B cell (primary cell): ENCODE results near the gene SRRM5. TPM values are rescaled to one million over a fixed set of nuclear protein-coding genes. Genes with fewer than 3 reads are reported as not detected.

Source experiments
- ATAC-seq: fragments of 200-7000 bp; cut with Tn5 transposase; one replicate; pipeline ENCODE4 v1.10.0; 2021; ENCODE audit warnings: low read depth, mild to moderate bottlenecking, moderate number of reproducible peaks, moderate library complexity
- CTCF ChIA-PET: fragments of 350-600 bp; sonication (Branson Sonifier 250); formaldehyde crosslinking; loops from one replicate; lab custom pipeline; 2021; ENCODE audit warnings: antibody characterized with exemption, inconsistent platforms; lab: Charles Lee
- POLR2A ChIA-PET: fragments of 350-600 bp; sonication (Branson Sonifier 250); formaldehyde crosslinking; loops from one replicate; lab custom pipeline; 2021; ENCODE audit warnings: antibody characterized with exemption; lab: Charles Lee
- DNase-seq: peaks from one replicate; pipeline ENCODE4 v3.0.0; 2013
- H2AFZ ChIP-seq: 2 replicates; pipeline ENCODE4 v1.6.1; 2012; ENCODE audit warnings: mild to moderate bottlenecking, low read depth, low read length; ENCODE audit not compliant: insufficient read depth, poor library complexity, severe bottlenecking
- H3K27ac ChIP-seq, 2 donors: 1 replicate in 1 of 2; 2 replicates in 1 of 2; pipeline ENCODE4 v1.5.1; 2012 to 2013; ENCODE audit warnings: low read length in 2 of 2, mild to moderate bottlenecking in 2 of 2, moderate library complexity in 1 of 2
- H3K27me3 ChIP-seq, 4 experiments: fragments of 200-600 bp in 1 of 4; sonication (generic) in 1 of 4; replicated peaks in 1 of 4; 1 replicate in 2 of 4; 2 replicates in 2 of 4; pipeline versions ENCODE4 v1.6.1 to v1.7.0; 2013 to 2016; ENCODE audit warnings: low read length in 3 of 4, mild to moderate bottlenecking in 2 of 4, mixed read lengths in 1 of 4, moderate library complexity in 1 of 4; ENCODE audit not compliant: insufficient read depth in 4 of 4, control insufficient read depth in 3 of 4; ENCODE audit errors: control extremely low read depth in 1 of 4
- H3K36me3 ChIP-seq, 2 experiments: replicated peaks in 1 of 2; 1 replicate in 1 of 2; 2 replicates in 1 of 2; pipeline versions ENCODE4 v1.6.1 to v1.7.1; 2013; ENCODE audit warnings: low read length in 1 of 2; ENCODE audit not compliant: insufficient read depth in 2 of 2, control insufficient read depth in 1 of 2; ENCODE audit errors: control extremely low read depth in 1 of 2, extremely low read depth in 1 of 2
- H3K4me1 ChIP-seq, 2 donors: fragments of 200-600 bp in 1 of 2; sonication (generic) in 1 of 2; 1 replicate in 1 of 2; 2 replicates in 1 of 2; pipeline versions ENCODE4 v1.5.1 to v1.6.1; 2013 to 2017; ENCODE audit warnings: low read length in 2 of 2; ENCODE audit not compliant: control insufficient read depth in 2 of 2, insufficient read depth in 2 of 2
- H3K4me2 ChIP-seq: replicated peaks from 2 replicates; pipeline ENCODE3; 2012; ENCODE audit warnings: mild to moderate bottlenecking, low read depth, low read length; ENCODE audit not compliant: poor library complexity, severe bottlenecking
- H3K4me3 ChIP-seq, 5 experiments: fragments of 200-600 bp in 1 of 5; sonication (generic) in 1 of 5; 1 replicate in 3 of 5; 2 replicates in 2 of 5; pipeline versions ENCODE4 v1.5.1 to v1.7.0; 2011 to 2016; ENCODE audit warnings: low read length in 4 of 5, mild to moderate bottlenecking in 4 of 5, low read depth in 2 of 5, control low read depth in 1 of 5, moderate library complexity in 1 of 5; ENCODE audit not compliant: insufficient read depth in 1 of 5; ENCODE audit errors: control extremely low read depth in 1 of 5, extremely low read depth in 1 of 5
- H3K79me2 ChIP-seq: fragments of 200-600 bp; sonication (generic); one replicate; pipeline ENCODE4 v1.6.0; 2016; ENCODE audit warnings: low read length; ENCODE audit not compliant: control insufficient read depth, insufficient read depth
- H3K9ac ChIP-seq: fragments of 200-600 bp; sonication (generic); 2 replicates; pipeline ENCODE4 v1.6.1; 2017; ENCODE audit warnings: mild to moderate bottlenecking, low read length, moderate library complexity
- H3K9me3 ChIP-seq, 3 donors: one replicate each; pipeline versions ENCODE4 v1.6.1 to v1.7.1; 2013; ENCODE audit warnings: low read length in 2 of 3; ENCODE audit not compliant: control insufficient read depth in 2 of 3, insufficient read depth in 1 of 3; ENCODE audit errors: control extremely low read depth in 1 of 3
- H4K20me1 ChIP-seq: 2 replicates; pipeline ENCODE4 v1.6.0; 2012; ENCODE audit warnings: mild to moderate bottlenecking, low read length; ENCODE audit not compliant: insufficient read depth, control insufficient read depth, poor library complexity, severe bottlenecking
- H3K27ac Mint-ChIP-seq: one replicate; pipeline ENCODE4 v1.8.0; 2021; ENCODE audit warnings: mixed read lengths
- H3K27me3 Mint-ChIP-seq: one replicate; pipeline ENCODE4 v1.8.0; 2021; ENCODE audit warnings: mixed read lengths
- H3K4me1 Mint-ChIP-seq: one replicate; pipeline ENCODE4 v1.8.0; 2021; ENCODE audit warnings: mixed read lengths
- H3K4me3 Mint-ChIP-seq: one replicate; pipeline ENCODE4 v1.8.0; 2021; ENCODE audit warnings: mixed read lengths
- H3K9me3 Mint-ChIP-seq: one replicate; pipeline ENCODE4 v1.8.0; 2022; ENCODE audit warnings: mixed read lengths; ENCODE audit not compliant: insufficient read depth
- CTCF ChIP-seq: fragments of 200-600 bp; IDR thresholded peaks from one replicate; pipeline ENCODE4 v1.8.0; 2022; ENCODE audit warnings: antibody characterized with exemption, mild to moderate bottlenecking
- EZH2 ChIP-seq: IDR thresholded peaks from 2 replicates; pipeline ENCODE4 v1.6.1; 2012; ENCODE audit warnings: borderline replicate concordance, low read depth, mild to moderate bottlenecking, moderate library complexity, low read length; ENCODE audit not compliant: insufficient read depth, poor library complexity, severe bottlenecking
- WGBS: methylation state at CpG from one replicate; pipeline ENCODE4 v1.1.5; 2013; ENCODE audit warnings: missing lambda C conversion rate; ENCODE audit not compliant: insufficient coverage; 5-methylcytosine and 5-hydroxymethylcytosine counted together
- intact Hi-C: fragments of 100-400 bp; cut with micrococcal nuclease; formaldehyde crosslinking; loops from one replicate; pipeline ENCODE4 v1.10.0; 2022
- polyA plus RNA-seq: library from polyadenylated mRNA; depleted of rRNA; stranded (reverse); fragments of >200 nt; gene quantifications from 2 replicates; pipeline ENCODE4 v1.2.3, GENCODE V29; 2012
- total RNA-seq, 2 donors: library from RNA; stranded (reverse); fragments of 120-200 nt in 1 of 2; gene quantifications; 1 replicate in 1 of 2; 2 replicates in 1 of 2; pipeline versions ENCODE4 v1.2.3 to v1.2.4, GENCODE V29; 2013 to 2022

SRRM5 gene
- total and polyA plus RNA-seq, 2 donors (not counting 1 experiment from before 2014, with no cell fraction given), result 0.64 to 1.4 TPM

- no peaks in the 10 kb centered on the region for H4K20me1 ChIP-seq
- Mint-ChIP-seq H3K4me3 (no peak overlapping the region), H3K4me1 (peaks cover 19% of the 10 kb centered on the region), H3K27ac (no peak overlapping the region), H3K27me3 (no peaks in the 10 kb centered on the region), H3K9me3 (no peaks in the 10 kb centered on the region)
- peaks cover 15 to 19% of the 10 kb centered on the region in 2 donors for H3K4me1 ChIP-seq
- no peaks in the 10 kb centered on the region for H3K79me2 ChIP-seq
- H3K4me2 ChIP-seq, result no peak overlapping the region
- no peaks in the 10 kb centered on the region for H3K27me3 ChIP-seq
- no peak for TF ChIP-seq EZH2
- TF ChIP-seq CTCF, result no peak
- H3K36me3 ChIP-seq, result peaks cover 0 to 15% of the 10 kb centered on the region in 2 experiments
- WGBS, result 79% methylated on average over 3 of the region's 7 CpGs
- CTCF ChIA-PET, result interaction anchor here (0.7 to 1.3 kb wide), 2 partner anchors 15 to 51 kb away, joined by 3 to 4 read pairs; no protein-coding TSS in a partner anchor
- no peak overlapping the region for H3K4me3 ChIP-seq
- no peaks in the 10 kb centered on the region for H3K9me3 ChIP-seq
- no peak overlapping the region for H3K27ac ChIP-seq
- H3K9ac ChIP-seq, result no peak overlapping the region
- ATAC-seq (no peak), DNase-seq (no peak)
- POLR2A ChIA-PET, result interaction anchor here (0.5 to 0.8 kb wide), 2 partner anchors 10 to 122 kb away, joined by 3 to 4 read pairs; partner anchors contain the start of genes IRGQ and ZNF576
- H2AFZ ChIP-seq, result no peak overlapping the region
- intact Hi-C loops, result no loop called here
Observed at GRCh38 chr19:43605875-43606568, 5.9 kb upstream of the SRRM5 start.

GRCh38 chr19:43606569-43607229 is 5.2 kb upstream of the SRRM5 start:
- Mint-ChIP-seq H3K27ac (no peak overlapping the region), H3K4me1 (peaks cover 19% of the 10 kb centered on the region), H3K27me3 (no peaks in the 10 kb centered on the region), H3K4me3 (no peak overlapping the region), H3K9me3 (no peaks in the 10 kb centered on the region)
- no peaks in the 10 kb centered on the region for H3K27me3 ChIP-seq
- H3K4me3 ChIP-seq, result no peak overlapping the region
- ChIA-PET CTCF (no interaction called here), POLR2A (interaction anchor here (0.8 kb wide), 1 partner anchor 10 kb away, joined by 3 read pairs; the partner anchor contains the start of genes IRGQ and ZNF576)
- H3K4me1 ChIP-seq, result peaks cover 15 to 19% of the 10 kb centered on the region in 2 donors
- no peak overlapping the region for H3K9ac ChIP-seq
- no peaks in the 10 kb centered on the region for H4K20me1 ChIP-seq
- 100% methylated on average over 4 of the region's 7 CpGs for WGBS
- ATAC-seq (no peak), DNase-seq (no peak)
- H2AFZ ChIP-seq, result no peak overlapping the region
- H3K36me3 ChIP-seq, result peaks cover 0 to 14% of the 10 kb centered on the region in 2 experiments
- H3K4me2 ChIP-seq, result no peak overlapping the region
- peaks cover under 1% of the 10 kb centered on the region for H3K79me2 ChIP-seq
- intact Hi-C loops, result no loop called here
- H3K27ac ChIP-seq, result no peak overlapping the region
- H3K9me3 ChIP-seq, result no peaks in the 10 kb centered on the region
- TF ChIP-seq CTCF (no peak), EZH2 (no peak)
